Activated CD4-positive, alpha-beta T cell treated with anti-CD3 and anti-CD28 coated beads for 24 hours (primary cell): ENCODE results near the gene ATF6B.

Experiments used
- DNase-seq, 2 donors: peaks; one replicate each; pipeline ENCODE4 v3.0.0-alpha.2; 2020; ENCODE audit warnings: low read depth in 2 of 2

The ATF6B gene

DNA sequence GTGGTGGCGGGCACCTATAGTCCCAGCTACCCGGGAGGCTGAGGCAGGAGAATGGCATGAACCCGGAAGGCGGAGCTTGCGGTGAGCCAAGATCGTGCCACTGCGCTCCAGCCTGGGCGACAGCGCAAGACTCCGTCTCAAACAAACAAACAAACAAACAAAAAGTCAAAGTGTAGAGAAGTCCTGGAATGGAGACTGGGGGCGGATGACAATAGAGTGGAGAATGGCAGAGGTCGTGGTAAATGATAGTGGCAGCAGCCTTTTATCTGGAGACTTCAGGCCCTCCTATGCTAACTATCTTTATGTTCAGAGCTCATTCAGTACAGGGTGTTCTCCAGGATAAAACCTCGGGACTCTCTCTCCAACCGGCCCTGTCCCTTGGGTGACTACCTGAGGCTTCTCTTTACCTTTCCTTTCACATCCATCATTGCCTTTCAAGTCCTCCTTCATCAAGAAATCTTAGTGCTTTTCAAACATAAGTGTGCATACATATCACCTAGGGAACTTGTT, 3.4 kb upstream of the ATF6B start:
- DNase-seq, result no peak

DNA sequence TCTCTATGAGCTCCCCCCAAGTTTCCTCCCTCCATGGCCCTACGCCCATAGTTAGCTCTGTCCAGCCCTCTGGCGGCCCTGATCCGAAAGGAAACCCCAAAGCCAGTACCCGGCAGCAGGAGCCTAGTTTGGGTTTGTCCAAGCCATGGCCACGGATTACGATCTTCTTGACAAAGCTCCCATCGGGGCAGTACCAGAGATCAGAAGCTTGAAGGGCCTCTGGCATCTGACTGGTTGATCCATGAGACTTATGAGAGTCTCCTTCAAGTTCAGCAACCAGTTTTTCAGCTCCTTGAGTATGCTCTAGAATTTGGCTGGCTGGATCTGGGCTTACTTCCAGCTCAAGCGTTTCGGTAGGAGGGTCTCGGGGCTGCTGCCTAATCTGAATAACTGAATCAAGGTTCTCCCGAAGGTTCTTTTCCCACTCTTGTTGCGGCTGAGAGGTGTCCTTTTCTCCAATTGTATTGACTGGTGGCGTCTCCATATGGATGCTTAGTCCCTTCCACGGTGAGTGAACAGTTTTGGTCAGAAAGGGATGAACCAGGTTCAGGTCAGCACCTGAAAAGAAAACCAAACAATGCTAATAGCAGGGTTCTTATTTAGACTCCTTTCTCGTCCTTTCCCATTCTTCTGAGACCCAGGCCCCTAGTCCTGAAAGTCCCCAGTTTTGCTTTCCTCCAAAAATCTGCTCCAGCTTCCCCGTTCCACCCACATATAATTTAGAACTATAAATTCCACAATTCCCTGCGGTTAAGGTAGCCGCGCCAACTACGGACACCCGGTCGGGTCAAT, 1.4 kb upstream of the ATF6B start:
- DNase-seq, result no peak

DNA sequence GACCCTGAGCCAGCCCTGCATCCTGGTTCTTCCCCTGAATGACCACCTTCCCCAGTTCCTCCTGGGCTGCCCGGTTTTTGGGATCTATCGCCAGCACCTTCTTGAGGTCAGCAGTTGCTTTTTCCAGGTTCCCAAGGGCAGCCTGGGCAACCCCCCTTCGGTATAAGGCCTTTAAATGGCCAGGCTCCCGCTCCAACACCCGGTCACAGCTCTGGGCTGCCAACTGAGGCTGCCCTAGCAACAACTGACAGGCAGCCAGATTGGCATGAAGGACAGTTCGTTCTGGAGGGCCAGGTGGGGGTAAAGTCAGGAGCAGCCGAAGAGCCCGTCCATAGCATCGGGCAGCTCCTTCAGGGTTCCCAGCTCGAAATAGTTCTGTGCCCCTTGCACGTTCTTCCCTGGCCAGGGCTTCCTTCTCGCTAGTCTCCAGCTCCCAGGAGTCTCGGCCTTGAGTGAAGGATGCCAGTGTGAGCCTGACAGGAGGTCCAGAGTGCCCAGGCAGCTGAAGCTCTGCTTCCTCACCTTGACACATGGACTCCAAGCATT, 778 bp upstream of the ATF6B start:
- no peak for DNase-seq

DNA sequence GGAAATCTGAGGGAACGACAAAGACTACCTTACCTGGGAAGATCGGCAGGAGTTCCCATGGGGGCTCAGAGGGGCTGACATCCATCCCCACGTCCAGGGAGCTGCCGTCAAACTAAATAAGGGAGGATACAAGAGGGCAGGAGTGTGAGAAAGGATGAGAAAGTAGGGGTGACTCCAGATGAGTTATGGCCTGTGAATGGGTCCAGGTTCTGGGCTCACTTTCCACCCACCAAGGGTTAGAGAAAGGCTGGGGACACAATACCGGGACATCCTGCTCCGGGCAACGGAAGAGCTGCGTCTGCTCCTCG, 683 bp downstream of the ATF6B start:
- no peak for DNase-seq

DNA sequence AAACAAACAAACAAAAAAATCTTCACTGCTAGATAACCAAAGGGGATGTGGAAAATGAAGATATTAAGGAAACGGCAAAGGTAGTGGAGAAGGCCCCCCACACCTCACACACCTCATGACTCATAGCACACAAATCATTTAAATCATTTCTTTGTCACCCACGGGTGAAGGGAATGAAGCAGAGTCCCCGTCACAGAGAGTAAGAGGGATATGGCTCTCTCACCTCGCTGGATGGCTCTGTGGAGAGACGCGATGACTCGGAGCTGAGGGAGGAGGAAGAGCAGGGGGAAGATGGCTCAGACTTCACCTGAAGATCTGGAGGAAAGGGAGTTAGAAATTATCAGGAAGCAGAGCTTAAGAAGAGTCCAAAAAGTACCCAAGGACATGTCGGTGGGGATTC, 1.2 kb downstream of the ATF6B start:
- no peak for DNase-seq

DNA sequence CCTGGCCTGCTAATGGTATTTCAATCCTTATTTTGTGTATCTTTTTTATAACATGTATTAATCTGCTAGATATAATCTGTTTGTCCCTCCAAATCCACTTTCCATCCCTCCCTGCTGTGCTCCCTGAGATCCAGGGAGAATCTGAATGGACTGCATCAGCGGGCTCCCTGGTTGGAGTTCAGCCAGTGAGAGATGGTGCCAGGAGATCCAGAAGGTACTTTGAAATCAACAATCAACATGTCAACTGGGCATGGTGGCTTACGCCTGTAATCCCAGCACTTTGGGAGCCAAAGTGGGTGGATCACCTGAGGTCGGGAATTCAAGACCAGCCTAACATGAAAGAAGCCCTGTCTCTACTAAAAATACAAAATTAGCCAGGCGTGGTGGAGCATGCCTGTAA, 4.4 kb downstream of the ATF6B start:
- no peak for DNase-seq

DNA sequence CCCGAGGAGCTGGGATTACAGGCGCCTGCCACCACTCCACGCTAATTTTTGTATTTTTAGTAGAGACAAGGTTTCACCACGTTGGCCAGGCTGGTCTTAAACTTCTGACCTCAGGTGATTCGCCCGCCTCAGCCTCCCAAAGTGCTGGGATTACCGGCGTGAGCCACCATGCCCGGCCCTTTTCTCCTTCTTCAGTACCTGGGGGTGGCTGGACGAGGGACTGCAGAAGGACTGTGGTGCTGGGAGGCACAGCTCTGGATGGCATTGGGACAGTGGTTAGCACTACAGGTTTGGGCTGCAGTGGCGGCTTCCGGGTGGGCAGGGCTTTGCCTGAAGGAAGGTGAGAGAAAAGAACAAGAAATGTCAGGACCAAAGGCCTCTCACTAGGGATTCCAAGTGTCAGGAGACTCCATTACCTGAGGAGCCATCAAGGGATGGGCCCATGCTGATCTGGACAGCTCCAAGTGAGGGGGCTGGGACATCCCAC, 7.4 kb downstream of the ATF6B start:
- no peak for DNase-seq

DNA sequence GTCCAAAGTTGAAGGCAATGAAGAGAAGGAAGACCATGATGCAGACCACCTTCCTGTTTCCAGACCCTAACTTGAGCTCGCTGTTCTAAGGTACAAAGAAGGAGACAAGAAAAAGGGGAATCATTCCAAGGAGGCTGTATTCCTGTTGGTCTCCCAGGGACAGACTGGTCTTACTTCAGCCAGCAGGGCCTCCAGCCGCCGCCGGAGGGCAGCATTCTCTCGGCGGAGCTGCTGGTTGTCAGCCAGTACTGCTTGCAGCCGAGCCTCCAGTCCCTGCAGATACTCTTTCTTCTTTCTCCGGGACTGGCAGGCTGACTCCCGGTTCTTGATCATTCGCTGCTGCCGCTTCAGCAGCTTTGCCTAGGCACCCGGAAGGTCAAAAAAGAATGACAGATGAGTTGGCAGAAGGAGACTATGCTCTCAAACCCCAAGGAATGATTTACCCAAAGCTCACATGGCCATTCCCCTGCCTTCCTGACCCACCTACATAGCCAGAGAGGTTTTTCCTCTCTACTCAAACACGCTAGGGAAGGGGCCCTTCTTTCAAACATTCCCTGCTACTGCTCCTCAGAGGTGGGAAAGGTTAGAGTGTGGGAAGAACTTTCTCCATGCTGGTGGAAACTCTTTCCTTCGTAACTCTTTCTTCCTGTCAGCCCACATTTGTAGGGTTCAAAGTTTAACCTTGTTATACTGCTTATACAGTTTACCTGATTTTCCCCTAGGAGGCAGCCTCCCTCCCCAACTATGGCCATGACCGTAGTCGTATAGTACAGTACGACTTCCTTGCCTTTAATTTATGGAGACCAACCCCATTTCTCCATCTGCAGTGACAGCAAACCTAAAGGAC, 9.0 kb downstream of the ATF6B start:
- peak; percentile 44 to 65 for DNase-seq

DNA sequence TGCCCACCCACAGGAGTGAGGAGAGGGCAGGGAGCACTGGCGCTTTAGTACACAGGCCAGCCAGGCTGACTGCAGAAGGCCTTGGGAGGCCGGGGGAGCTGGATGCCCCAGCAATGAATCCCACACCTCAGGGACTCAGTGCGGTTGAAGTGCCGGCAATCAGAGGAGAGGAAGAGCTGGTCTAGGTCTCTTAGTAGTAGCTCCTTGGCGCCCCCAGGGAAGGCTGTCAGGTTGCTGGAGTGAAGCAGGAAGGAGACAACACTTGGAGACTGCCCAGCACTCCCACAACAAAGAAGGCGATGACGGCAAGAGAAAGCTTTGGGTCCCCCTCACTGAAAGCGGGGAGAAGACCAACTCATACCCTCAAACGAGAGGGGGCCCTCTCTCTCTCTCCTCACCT, 10.6 kb downstream of the ATF6B start:
- DNase-seq, result no peak

DNA sequence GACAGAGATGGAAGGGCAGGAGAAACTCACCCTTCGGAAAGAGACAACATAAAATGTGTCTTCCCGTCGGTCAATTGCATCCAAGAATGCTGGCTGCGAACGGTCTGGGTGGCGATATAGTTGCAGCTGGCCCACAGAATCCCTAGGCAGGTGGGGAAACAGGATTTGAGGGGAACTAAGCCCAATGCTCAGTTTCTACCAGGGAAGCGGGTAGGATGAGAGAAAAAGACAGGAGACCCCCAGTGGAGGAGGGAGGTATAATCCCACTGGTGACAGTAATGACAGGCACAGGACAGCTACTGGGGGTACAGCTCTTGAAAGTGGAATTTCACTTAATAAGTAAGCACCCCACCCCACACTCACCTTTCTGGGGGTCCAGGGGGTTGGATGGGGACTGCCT, 11.4 kb downstream of the ATF6B start:
- no peak for DNase-seq

DNA sequence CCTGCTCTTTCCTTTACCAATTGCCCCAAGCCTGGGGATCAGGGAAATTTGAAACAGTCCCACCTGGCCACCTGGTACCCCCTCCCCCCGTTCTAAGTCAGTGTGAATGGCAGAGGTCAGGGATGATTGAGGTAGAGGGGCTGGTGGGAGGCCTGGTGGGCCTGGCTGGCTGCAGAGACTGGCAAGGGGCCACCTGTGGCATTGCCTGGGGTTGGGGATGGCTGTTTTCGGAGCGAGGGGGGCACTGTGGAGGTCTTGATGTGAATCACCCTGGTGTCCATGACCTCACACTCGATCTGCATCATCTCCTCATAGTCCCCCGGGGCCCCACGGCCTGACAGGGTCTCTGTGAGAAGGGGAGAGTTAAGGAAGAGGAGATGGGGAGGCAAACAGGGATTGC, 12.4 kb downstream of the ATF6B start:
- DNase-seq, result no peak

DNA sequence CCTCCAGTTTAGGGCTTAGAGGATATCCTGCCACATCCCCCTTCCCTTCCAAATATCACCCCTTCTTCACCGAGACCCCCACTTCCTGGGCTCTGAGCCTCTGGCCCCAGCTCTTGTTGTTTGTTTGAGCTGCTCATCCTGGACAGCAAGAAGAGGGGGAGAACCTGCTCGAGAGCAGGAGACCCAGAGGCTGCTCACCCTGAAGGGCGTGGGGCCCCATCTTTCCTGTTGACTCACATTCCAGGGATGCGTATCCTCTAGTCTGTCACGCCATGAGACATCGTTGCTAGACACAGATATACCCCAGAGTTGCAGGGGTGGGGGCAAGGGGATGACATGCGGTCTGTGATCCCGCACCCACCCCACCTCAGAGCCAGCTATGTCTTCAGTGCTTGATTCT, 13.2 kb downstream of the ATF6B start:
- DNase-seq, result no peak

DNA sequence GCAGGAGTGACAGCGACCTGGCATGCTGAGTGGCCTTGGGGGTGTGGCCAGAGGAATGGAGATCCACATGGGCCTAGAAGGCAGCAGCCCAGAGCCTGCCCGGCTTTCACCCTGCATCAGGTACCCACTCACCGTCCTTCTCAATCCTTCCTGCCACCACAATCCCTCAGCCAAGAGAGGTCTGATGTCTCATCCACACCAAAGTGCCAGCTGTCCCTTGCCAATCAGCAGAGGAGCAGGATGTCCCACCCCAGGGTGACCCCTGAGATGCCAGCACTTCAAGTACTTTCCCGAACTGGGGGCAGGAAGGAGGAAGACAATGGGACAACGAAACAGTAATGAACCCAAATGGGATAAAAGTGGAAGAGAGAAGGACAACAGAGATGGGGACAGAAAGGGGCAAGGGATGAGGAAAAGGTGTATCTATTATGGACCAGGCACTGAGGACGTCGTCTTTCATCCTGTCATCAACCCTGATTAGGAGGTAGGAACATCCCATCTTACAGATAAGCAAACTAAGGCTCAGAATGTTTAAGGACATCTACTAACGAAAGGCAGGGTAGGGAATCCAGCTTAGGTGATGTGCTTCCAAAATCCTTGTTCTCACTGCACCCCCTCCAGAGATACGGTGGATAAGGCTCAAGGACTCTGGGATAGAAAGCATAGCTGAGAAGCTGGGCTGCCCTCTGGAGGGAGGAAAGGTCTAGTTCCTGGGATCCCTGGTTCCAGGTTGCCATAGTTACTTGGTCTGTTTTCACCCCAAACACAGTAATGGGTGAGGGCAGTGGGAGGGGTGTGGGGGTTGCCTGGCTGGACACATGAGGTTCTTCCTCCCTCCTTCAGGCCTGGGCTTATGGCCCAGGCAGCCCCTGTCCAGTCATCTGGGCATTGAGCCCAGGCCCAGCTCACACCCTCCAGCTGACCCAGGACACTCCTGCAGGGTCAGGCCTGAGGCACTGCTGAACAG, 14.4 kb downstream of the ATF6B start:
- no peak for DNase-seq

DNA sequence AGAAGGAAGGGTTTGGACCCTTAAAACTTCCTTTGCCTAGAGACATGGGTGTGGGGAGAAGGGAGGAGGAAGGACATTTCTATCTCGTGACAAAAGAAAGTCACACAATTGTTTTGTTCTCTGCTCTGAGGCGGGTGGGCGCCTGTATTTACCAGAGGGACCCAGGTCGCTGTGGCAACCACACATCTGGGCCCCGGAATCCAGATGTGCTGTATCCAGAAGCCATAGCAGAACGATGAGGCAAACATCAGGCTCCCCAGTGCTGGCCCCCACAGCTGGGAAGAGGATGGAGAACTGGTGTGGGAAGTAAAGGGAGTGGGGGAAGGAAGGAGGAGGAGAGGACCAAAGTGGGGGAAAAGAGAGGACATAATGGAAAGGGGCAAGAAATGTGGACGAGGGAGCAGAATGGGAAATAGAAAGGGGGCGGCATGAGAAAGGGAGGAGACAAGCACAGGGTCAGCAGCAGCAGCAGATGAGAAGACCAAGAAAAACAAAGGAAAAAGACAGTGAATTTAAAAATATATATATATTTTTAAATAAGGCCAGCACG, 15.5 kb downstream of the ATF6B start:
- no peak for DNase-seq

DNA sequence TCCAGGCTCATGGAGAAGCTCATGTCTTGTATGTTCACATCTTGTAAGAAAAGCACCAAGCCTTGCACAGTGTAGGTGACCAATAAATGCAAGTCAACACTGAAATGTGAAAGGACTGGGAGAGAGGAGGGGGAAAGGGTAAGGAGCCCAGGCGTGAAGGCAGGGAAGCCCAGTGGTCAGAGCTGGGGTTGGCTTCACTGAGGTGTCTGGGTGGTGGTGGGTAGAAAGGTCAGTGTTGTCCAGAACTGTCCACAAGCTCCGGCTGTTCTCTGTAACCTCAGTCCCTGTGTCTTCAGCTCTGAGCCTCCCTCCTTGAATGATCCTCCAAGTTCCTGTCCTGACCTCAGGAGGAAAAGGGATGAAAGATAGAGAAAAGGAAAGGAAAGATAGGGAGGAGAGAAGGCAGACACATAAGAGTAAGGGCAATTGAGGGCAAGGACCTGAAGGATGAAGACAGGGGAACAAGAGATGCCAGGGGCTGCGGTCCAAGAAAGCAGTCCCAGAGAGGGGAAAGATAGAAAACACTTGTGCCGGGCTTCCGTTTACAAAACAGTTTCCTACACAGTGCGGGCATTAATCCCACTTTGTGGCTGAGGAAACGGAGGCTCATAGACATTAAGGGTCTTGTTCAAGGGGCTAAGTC, 16.5 kb downstream of the ATF6B start:
- no peak for DNase-seq

DNA sequence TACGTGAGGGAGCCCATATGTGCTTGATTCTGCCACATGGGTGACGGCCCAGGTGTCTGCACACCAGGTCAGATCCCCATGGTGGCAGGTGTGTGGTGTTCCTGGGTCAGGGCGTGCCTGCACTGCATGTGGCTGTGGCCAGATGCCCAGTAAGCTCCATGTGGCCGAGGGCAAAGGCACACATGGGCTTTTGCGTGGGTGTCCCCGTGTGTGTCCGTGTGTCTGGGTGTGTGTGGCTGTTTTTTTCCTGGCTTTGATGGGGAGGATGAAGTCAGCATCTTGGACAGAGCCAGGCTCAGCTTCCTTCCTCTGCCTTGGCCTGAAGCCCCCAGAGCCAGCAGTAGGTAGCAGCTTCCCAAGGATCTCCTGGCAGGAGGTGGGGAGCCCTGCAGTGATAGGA, 17.4 kb downstream of the ATF6B start:
- no peak for DNase-seq

DNA sequence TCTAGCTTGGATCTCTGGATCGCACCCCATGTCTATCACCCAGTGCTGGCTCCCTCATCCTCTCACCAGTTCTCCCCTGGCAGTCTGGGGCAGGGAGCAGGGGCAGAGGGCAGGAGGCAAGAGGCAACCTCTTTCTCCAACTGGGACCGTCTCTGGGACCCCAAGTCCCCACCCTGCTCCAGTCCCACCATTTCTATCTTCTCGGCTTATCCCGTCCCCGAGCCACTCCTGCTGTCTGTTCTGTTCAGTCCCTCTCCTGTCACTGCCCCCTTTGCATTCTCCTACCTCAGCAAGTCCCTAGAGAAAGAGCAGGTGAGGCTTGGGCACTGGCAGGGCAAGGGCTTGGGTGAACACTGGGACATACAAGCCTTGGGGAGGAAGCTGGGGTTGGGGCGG, 18.3 kb downstream of the ATF6B start:
- DNase-seq, result no peak

DNA sequence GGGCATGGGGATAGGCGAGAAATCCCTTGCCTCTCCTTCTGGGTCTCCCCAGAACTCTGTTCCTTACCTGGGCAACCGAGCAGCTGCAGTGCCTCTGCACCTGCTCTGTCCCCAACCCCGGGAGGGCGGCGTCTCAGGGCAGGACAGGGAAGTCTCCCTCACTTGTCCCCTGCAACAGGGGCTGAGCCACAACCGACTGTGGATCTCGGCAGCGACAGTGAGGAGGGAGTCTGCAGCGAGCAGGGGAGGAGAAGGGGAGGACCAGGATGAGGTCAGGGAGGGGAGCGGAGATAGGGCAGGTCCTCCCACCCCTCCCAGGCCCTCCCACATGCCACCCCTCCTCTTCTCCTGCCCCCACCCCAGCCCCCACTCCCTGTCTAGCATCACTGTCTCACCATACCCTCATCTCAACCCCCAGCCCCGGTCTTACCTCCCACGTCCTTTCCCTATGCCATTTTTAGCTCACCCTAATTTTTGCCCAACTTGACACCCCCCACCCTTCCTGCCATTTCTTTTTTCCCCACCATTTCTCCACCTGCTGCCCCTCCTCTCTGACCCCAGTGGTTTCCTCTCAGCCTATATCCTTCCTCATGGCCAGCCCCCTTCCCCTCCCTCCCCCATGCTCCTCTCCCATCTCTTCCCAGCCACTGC, 18.8 kb downstream of the ATF6B start, which contains the start of gene TNXB:
TNXB (minus strand) TSS at position 225 of the 651 bp plus-strand sequence. CDS start 11,140 bp downstream, outside the sequence.
- DNase-seq, result no peak

DNA sequence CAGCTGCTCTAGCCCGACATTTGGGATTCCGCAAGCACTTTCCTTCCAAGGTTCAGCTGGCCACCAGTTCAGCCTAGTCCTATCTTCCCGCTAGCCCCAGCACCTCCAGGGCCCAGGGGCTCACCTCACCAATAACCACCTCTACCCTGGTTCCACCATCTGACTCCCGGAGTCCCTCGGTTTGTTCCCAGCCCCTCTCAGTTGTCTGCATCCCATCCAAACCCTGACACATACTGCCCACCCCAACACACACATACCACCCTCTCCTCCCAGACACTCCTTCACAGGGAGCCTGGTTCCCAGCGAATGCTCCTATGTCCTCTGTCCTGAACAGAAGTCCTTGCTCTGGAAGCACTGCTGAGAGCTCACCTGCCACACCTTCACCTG, 19.3 kb downstream of the ATF6B start:
- no peak for DNase-seq

DNA sequence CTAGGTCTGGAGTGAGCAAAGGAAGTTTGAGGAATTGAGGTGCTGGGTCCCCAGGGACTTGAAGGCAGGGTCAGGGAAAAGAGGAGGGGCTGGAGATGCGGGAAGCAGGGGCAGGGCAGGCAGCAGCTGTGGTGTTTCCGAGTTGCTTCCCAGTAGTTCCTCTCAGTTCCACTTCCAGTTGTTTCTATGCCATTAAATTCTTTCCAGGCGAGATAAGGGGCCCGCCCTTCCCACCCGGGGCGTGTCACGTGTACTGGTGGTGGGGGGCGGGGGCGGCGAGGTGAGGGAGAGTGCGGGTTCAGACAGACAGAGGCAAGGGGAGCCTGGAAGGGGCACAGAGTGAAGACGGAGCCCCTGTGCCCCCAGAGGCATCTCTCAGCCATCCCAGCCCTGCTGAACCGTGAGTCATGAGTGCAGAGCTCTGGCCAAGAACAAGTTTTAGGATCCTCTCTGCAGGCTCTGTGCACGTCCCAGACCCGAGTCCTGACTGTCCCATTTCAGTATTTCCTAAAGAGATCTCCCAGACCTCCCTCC, 19.9 kb downstream of the ATF6B start:
- DNase-seq, result no peak
